ENCODE data around the gene OR52K1. TPM values are rescaled to one million over a fixed set of nuclear protein-coding genes. Genes with fewer than 3 reads are reported as not detected.

Gene OR52K1
- polyA plus RNA-seq, 1 of the 3 experiments (the other 2 are of a cell fraction): not detected

DNA sequence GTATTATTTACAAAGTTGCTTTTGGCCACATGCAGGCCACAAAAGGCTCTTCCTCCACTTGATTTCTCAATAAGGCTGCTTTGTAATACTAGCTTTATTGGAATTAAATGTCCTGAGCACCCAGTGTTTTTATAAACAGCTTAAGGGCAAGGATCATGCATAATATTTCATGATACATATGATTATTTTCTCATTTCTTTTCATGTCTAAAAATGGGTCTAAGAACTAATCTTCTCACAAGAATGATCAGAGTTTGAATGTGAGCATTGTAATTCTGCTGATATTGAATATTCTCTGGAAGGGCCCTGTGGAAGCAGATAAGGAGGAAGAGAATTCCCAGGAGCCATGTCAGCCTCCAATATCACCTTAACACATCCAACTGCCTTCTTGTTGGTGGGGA lies 33.5 kb upstream of the OR52K1 start, which contains the start of gene OR52K2:
Gene OR52K2 (plus strand): TSS at position 301 of the 400 bp plus-strand sequence. CDS start 45 bp downstream, at position 346.
- no peaks in the 10 kb centered on the region for H3K36me3 ChIP-seq (replicated peaks in 1 of 2; ENCODE audit: control insufficient read depth in 1 of 2, insufficient read depth in 2 of 2, low read length in 1 of 2)
- no peak within 1 kb of the TSS for H3K27ac ChIP-seq (ENCODE audit: low read depth in 2 of 2, low read length in 1 of 2)
- H3K27me3 ChIP-seq (ENCODE audit: insufficient read depth): no peaks in the 10 kb centered on the region
- ChIA-PET CTCF (no interaction called here), POLR2A (no interaction called here)
- no peaks in the 10 kb centered on the region for H4K20me1 ChIP-seq (ENCODE audit: insufficient read depth)
- no peak within 1 kb of the TSS for H3K4me3 ChIP-seq (ENCODE audit: low read depth in 2 of 2, low read length in 1 of 2)
- H3K9me3 ChIP-seq: no peaks in the 10 kb centered on the region
- H3K9ac ChIP-seq: no peak within 1 kb of the TSS
- H2AFZ ChIP-seq (ENCODE audit: low read depth): no peak within 1 kb of the TSS
- TF ChIP-seq TEAD4 (IDR thresholded peaks at IDR 0.05; ENCODE audit: borderline replicate concordance, insufficient read depth): no peak
- DNase-seq: no peak
- H3K4me2 ChIP-seq: no peak within 1 kb of the TSS
- H3F3A ChIP-seq (replicated peaks; ENCODE audit: insufficient read depth): no peaks in the 10 kb centered on the region
- H3K9me2 ChIP-seq: no peaks in the 10 kb centered on the region
- no peaks in the 10 kb centered on the region for H3K79me2 ChIP-seq (ENCODE audit: insufficient read depth)
- no peaks in the 10 kb centered on the region for H3K4me1 ChIP-seq (ENCODE audit: control insufficient read depth in 1 of 2, insufficient read depth in 2 of 2, low read depth in 1 of 2, low read length in 1 of 2)

DNA sequence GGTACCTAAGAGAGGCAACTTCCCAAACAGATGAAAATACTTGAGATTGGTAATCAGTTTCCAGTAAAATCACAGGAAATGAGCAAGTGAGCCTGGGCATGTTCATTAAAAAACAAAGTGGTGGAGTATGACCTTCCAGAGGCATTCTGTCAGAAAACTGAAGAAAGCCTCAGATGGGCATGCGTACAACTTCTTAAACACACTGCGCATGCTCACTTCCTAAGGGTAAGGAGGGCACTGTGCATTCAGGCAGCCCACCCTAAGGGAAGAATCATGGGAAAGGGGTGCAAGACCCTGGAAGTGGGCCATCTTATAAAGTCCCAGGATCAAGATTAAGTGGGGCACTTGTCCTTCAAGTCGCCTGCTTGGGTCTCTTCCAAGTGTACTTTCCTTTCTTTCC lies 29.3 kb upstream of the OR52K1 start:
- no peak overlapping the region for H3K4me2 ChIP-seq
- no peaks in the 10 kb centered on the region for H3K4me1 ChIP-seq (ENCODE audit: control insufficient read depth in 1 of 2, insufficient read depth in 2 of 2, low read depth in 1 of 2, low read length in 1 of 2)
- no peaks in the 10 kb centered on the region for H3K36me3 ChIP-seq (replicated peaks in 1 of 2; ENCODE audit: control insufficient read depth in 1 of 2, insufficient read depth in 2 of 2, low read length in 1 of 2)
- H3K4me3 ChIP-seq (ENCODE audit: low read depth in 2 of 2, low read length in 1 of 2): no peak overlapping the region
- DNase-seq: no peak
- no peak overlapping the region for H2AFZ ChIP-seq (ENCODE audit: low read depth)
- WGBS (ENCODE audit: low lambda C conversion rate): 31% methylated on average over 3 of the region's 3 CpGs
- TF ChIP-seq RCOR1 (IDR thresholded peaks at IDR 0.05; ENCODE audit: low read length) (no peak), TCF12 (IDR thresholded peaks at IDR 0.05) (no peak), GABPA (IDR thresholded peaks at IDR 0.05; ENCODE audit: low read depth) (no peak), NFIC (IDR thresholded peaks at IDR 0.05; ENCODE audit: borderline replicate concordance) (no peak), YY1 (IDR thresholded peaks at IDR 0.05; ENCODE audit: low read depth) (no peak), EZH2phosphoT487 (IDR thresholded peaks at IDR 0.05; ENCODE audit: borderline replicate concordance, low read depth) (no peak), GATA2 (CRISPR knock-in tag; IDR thresholded peaks at IDR 0.05) (no peak), TEAD4 (IDR thresholded peaks at IDR 0.05; ENCODE audit: borderline replicate concordance, insufficient read depth) (no peak), EP300 (IDR thresholded peaks at IDR 0.05; ENCODE audit: borderline replicate concordance in 1 of 2, low read depth in 1 of 2, low read length in 1 of 2) (no peak), RXRA (IDR thresholded peaks at IDR 0.05; ENCODE audit: borderline replicate concordance, low read depth) (no peak), RFX5 (IDR thresholded peaks at IDR 0.05; ENCODE audit: low read length) (no peak), FOXM1 (IDR thresholded peaks at IDR 0.05; ENCODE audit: low read depth) (no peak), RAD21 (IDR thresholded peaks at IDR 0.05; ENCODE audit: low read length) (no peak), MXI1 (IDR thresholded peaks at IDR 0.05; ENCODE audit: low read depth, low read length) (no peak), TAF1 (IDR thresholded peaks at IDR 0.05; ENCODE audit: borderline replicate concordance, low read depth, low read length) (no peak), FOSL2 (IDR thresholded peaks at IDR 0.05; ENCODE audit: borderline replicate concordance, low read depth) (no peak)
- TF ChIP-seq, protein P1, sequence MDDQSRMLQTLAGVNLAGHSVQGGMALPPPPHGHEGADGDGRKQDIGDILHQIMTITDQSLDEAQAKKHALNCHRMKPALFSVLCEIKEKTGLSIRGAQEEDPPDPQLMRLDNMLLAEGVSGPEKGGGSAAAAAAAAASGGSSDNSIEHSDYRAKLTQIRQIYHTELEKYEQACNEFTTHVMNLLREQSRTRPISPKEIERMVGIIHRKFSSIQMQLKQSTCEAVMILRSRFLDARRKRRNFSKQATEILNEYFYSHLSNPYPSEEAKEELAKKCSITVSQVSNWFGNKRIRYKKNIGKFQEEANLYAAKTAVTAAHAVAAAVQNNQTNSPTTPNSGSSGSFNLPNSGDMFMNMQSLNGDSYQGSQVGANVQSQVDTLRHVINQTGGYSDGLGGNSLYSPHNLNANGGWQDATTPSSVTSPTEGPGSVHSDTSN (IDR thresholded peaks at IDR 0.05): no peak
- TF ChIP-seq, protein P2, sequence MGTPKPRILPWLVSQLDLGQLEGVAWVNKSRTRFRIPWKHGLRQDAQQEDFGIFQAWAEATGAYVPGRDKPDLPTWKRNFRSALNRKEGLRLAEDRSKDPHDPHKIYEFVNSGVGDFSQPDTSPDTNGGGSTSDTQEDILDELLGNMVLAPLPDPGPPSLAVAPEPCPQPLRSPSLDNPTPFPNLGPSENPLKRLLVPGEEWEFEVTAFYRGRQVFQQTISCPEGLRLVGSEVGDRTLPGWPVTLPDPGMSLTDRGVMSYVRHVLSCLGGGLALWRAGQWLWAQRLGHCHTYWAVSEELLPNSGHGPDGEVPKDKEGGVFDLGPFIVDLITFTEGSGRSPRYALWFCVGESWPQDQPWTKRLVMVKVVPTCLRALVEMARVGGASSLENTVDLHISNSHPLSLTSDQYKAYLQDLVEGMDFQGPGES (IDR thresholded peaks at IDR 0.05; ENCODE audit: low read depth, low read length): no peak
- TF ChIP-seq, protein P3, sequence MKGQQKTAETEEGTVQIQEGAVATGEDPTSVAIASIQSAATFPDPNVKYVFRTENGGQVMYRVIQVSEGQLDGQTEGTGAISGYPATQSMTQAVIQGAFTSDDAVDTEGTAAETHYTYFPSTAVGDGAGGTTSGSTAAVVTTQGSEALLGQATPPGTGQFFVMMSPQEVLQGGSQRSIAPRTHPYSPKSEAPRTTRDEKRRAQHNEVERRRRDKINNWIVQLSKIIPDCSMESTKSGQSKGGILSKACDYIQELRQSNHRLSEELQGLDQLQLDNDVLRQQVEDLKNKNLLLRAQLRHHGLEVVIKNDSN (IDR thresholded peaks at IDR 0.05; ENCODE audit: borderline replicate concordance, low read depth): no peak
- TF ChIP-seq, protein P4, sequence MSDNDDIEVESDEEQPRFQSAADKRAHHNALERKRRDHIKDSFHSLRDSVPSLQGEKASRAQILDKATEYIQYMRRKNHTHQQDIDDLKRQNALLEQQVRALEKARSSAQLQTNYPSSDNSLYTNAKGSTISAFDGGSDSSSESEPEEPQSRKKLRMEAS (IDR thresholded peaks at IDR 0.05; ENCODE audit: low read depth): no peak
- H3K79me2 ChIP-seq (ENCODE audit: insufficient read depth): no peaks in the 10 kb centered on the region
- CTCF ChIA-PET: no interaction called here
- no peaks in the 10 kb centered on the region for H3K9me3 ChIP-seq
- H3K27ac ChIP-seq (ENCODE audit: low read depth in 2 of 2, low read length in 1 of 2): no peak overlapping the region
- no peaks in the 10 kb centered on the region for H3K9me2 ChIP-seq
- POLR2A ChIA-PET: no interaction called here
- no peaks in the 10 kb centered on the region for H4K20me1 ChIP-seq (ENCODE audit: insufficient read depth)
- no peaks in the 10 kb centered on the region for H3F3A ChIP-seq (replicated peaks; ENCODE audit: insufficient read depth)
- no peak overlapping the region for H3K9ac ChIP-seq
- H3K27me3 ChIP-seq (ENCODE audit: insufficient read depth): no peaks in the 10 kb centered on the region
